Measurements from ENCODE around the gene WARS2.

The WARS2 gene

DNA sequence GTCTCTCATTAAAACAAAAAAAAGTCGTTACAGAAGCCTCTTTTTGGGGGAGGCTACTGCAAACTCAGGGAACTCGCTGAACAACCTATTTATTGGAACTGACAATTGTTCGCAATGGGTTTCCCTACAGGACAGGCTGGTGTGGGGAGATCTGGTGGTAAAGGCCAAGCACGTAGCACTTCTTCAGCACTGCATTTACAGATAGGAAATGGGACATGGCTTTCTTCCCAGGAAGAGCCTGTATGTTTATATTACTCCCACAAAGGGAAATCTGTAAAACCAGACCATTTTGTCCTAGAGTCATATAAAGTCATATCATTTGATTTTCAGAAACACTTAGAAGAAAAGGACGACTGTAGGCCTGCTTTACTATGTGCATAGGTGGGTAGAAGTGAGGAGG is 113.5 kb downstream of the WARS2 start:
- no peak overlapping the region for H3K4me3 ChIP-seq (replicated peaks; ENCODE audit: low read depth, low read length)
- DNase-seq (ENCODE audit: extremely low read depth, insufficient read length), result no peak
- no peaks in the 10 kb centered on the region for H3K36me3 ChIP-seq (ENCODE audit: control insufficient read depth, insufficient read depth, low read length)
- H3K27me3 ChIP-seq (replicated peaks; ENCODE audit: control insufficient read depth, insufficient read depth, low read length), result no peaks in the 10 kb centered on the region
- TF ChIP-seq, protein P1, sequence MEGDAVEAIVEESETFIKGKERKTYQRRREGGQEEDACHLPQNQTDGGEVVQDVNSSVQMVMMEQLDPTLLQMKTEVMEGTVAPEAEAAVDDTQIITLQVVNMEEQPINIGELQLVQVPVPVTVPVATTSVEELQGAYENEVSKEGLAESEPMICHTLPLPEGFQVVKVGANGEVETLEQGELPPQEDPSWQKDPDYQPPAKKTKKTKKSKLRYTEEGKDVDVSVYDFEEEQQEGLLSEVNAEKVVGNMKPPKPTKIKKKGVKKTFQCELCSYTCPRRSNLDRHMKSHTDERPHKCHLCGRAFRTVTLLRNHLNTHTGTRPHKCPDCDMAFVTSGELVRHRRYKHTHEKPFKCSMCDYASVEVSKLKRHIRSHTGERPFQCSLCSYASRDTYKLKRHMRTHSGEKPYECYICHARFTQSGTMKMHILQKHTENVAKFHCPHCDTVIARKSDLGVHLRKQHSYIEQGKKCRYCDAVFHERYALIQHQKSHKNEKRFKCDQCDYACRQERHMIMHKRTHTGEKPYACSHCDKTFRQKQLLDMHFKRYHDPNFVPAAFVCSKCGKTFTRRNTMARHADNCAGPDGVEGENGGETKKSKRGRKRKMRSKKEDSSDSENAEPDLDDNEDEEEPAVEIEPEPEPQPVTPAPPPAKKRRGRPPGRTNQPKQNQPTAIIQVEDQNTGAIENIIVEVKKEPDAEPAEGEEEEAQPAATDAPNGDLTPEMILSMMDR (IDR thresholded peaks at IDR 0.05; ENCODE audit: insufficient read depth, low read length, poor library complexity, severe bottlenecking), result no peak

DNA sequence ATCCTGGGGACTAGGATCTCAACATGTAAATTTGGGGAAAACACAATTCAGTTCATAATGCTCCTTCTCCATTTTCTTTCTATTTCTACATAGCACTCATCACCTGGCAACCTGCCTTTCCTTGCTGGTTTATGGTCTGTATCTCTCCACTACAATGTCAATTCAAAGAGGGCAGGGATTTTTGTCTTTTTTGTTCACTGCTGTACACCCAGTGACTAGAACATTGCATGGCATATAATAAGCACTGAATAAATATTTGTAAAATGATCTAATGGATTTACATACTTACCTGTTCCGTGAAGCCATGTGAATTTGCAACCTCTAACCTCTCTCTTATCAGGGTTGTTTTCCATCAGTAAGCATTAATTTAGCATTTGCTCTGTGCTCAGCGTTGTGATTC is 124.9 kb downstream of the WARS2 start:
- Histone ChIP-seq H3K27me3 (replicated peaks; ENCODE audit: control insufficient read depth, insufficient read depth, low read length) (no peaks in the 10 kb centered on the region), H3K4me3 (replicated peaks; ENCODE audit: low read depth, low read length) (no peak overlapping the region), H3K36me3 (ENCODE audit: control insufficient read depth, insufficient read depth, low read length) (no peaks in the 10 kb centered on the region)
- no peak for DNase-seq (ENCODE audit: extremely low read depth, insufficient read length)
- TF ChIP-seq, protein P1 (IDR thresholded peaks at IDR 0.05; ENCODE audit: insufficient read depth, low read length, poor library complexity, severe bottlenecking), result no peak

GRCh38 chr1:119012383-119012782 is 128.1 kb downstream of the WARS2 start:
- Histone ChIP-seq H3K27me3 (replicated peaks; ENCODE audit: control insufficient read depth, insufficient read depth, low read length) (no peaks in the 10 kb centered on the region), H3K4me3 (replicated peaks; ENCODE audit: low read depth, low read length) (no peak overlapping the region), H3K36me3 (ENCODE audit: control insufficient read depth, insufficient read depth, low read length) (no peaks in the 10 kb centered on the region)
- no peak for DNase-seq (ENCODE audit: extremely low read depth, insufficient read length)
- TF ChIP-seq, protein P1 (IDR thresholded peaks at IDR 0.05; ENCODE audit: insufficient read depth, low read length, poor library complexity, severe bottlenecking), result no peak

DNA sequence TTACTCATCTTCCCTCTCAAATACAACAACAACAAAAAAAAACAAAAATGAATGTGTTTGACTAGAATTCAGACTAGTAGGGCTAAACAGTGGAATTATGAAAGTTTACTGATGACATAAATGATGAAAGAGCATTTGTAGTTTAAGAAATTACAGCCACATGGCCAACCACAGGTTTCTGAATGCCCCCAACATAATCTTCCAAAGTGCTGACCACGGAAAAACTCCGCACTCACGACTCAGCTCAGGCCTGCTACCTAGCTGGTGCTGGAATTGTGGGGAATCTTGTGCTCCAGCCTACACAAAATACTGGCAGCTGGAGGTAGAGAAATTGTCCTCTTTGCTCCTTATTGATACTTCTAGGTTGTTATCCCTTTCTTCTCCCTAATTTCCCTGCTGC is 128.7 kb downstream of the WARS2 start:
- TF ChIP-seq, protein P1 (IDR thresholded peaks at IDR 0.05; ENCODE audit: insufficient read depth, low read length, poor library complexity, severe bottlenecking), result no peak
- Histone ChIP-seq H3K36me3 (ENCODE audit: control insufficient read depth, insufficient read depth, low read length) (no peaks in the 10 kb centered on the region), H3K4me3 (replicated peaks; ENCODE audit: low read depth, low read length) (no peak overlapping the region), H3K27me3 (replicated peaks; ENCODE audit: control insufficient read depth, insufficient read depth, low read length) (no peaks in the 10 kb centered on the region; the same call in 1 of the 2 replicates)
- no peak for DNase-seq (ENCODE audit: extremely low read depth, insufficient read length)

- no peaks in the 10 kb centered on the region for H3K36me3 ChIP-seq (ENCODE audit: control insufficient read depth, insufficient read depth, low read length)
- DNase-seq (ENCODE audit: extremely low read depth, insufficient read length), result no peak
- no peak overlapping the region for H3K4me3 ChIP-seq (replicated peaks; ENCODE audit: low read depth, low read length)
- TF ChIP-seq, protein P1 (IDR thresholded peaks at IDR 0.05; ENCODE audit: insufficient read depth, low read length, poor library complexity, severe bottlenecking), result no peak
- H3K27me3 ChIP-seq (replicated peaks; ENCODE audit: control insufficient read depth, insufficient read depth, low read length), result no peaks in the 10 kb centered on the region; the same call in 1 of the 2 replicates
These were observed 129.3 kb downstream of the WARS2 start for GRCh38 chr1:119011116-119011515.

GRCh38 chr1:119010201-119010600 is 130.3 kb downstream of the WARS2 start:
- no peaks in the 10 kb centered on the region; the same call in 1 of the 2 replicates for H3K27me3 ChIP-seq (replicated peaks; ENCODE audit: control insufficient read depth, insufficient read depth, low read length)
- no peak for DNase-seq (ENCODE audit: extremely low read depth, insufficient read length)
- TF ChIP-seq, protein P1 (IDR thresholded peaks at IDR 0.05; ENCODE audit: insufficient read depth, low read length, poor library complexity, severe bottlenecking), result no peak

More at GRCh38 chr1:119010201-119010600, 130.3 kb downstream of the WARS2 start:
- no peak overlapping the region for H3K4me3 ChIP-seq (replicated peaks; ENCODE audit: low read depth, low read length)
- H3K36me3 ChIP-seq (ENCODE audit: control insufficient read depth, insufficient read depth, low read length), result no peaks in the 10 kb centered on the region

Data from GM06990 (cell line).